Activated CD8-positive, alpha-beta T cell treated with anti-CD3 and anti-CD28 coated beads for 36 hours (primary cell): ENCODE measurements around the gene ANKRD40CL. TPM values are rescaled to one million over a fixed set of nuclear protein-coding genes. Genes with fewer than 3 reads are reported as not detected.

Experiments
- ATAC-seq: fragments of 200-7000 bp; cut with Tn5 transposase; one replicate; pipeline ENCODE4 v1.10.0; 2021; ENCODE audit warnings: mild to moderate bottlenecking, moderate library complexity
- CTCF ChIA-PET: fragments of 350-600 bp; sonication (Branson Sonifier 250); formaldehyde crosslinking; loops from one replicate; lab custom pipeline; 2021; ENCODE audit warnings: antibody characterized with exemption; lab: Charles Lee
- POLR2A ChIA-PET: fragments of 350-600 bp; sonication (Branson Sonifier 250); formaldehyde crosslinking; loops from one replicate; lab custom pipeline; 2021; ENCODE audit warnings: antibody characterized with exemption; lab: Charles Lee
- DNase-seq: peaks from one replicate; pipeline ENCODE4 v3.0.0-alpha.2; 2020
- H3K27ac Mint-ChIP-seq: one replicate; pipeline ENCODE4 v1.8.0; 2021; ENCODE audit warnings: mild to moderate bottlenecking, mixed read lengths
- H3K27me3 Mint-ChIP-seq: one replicate; pipeline ENCODE4 v1.8.0; 2021; ENCODE audit warnings: mixed read lengths
- H3K36me3 Mint-ChIP-seq: one replicate; pipeline ENCODE4 v1.8.0; 2021; ENCODE audit warnings: low read depth, mixed read lengths
- H3K4me1 Mint-ChIP-seq: one replicate; pipeline ENCODE4 v1.8.0; 2021; ENCODE audit warnings: low read depth, mixed read lengths
- H3K4me3 Mint-ChIP-seq: one replicate; pipeline ENCODE4 v1.8.0; 2021; ENCODE audit warnings: mild to moderate bottlenecking, moderate library complexity, mixed read lengths
- H3K9me3 Mint-ChIP-seq: one replicate; pipeline ENCODE4 v1.8.0; 2021; ENCODE audit warnings: mixed read lengths
- intact Hi-C: fragments of 100-400 bp; cut with micrococcal nuclease; formaldehyde crosslinking; loops from one replicate; pipeline ENCODE4 v1.10.0; 2022
- total RNA-seq, 2 experiments: library from RNA; stranded (reverse); gene quantifications; one replicate each; pipeline ENCODE4 v1.2.3, GENCODE V29; 2021
- TF ChIP-seq, protein P1 (sequence below): fragments of 200-600 bp; IDR thresholded peaks from one replicate; pipeline ENCODE4 v1.8.0; 2022; ENCODE audit warnings: antibody characterized with exemption, mild to moderate bottlenecking

Gene ANKRD40CL
- total RNA-seq, 2 experiments from 2014 or later = not detected

- DNase-seq = peak; percentile 87
- Mint-ChIP-seq H3K9me3 (no peaks in the 10 kb centered on the region), H3K4me3 (no peak overlapping the region), H3K27me3 (peaks cover 2% of the 10 kb centered on the region), H3K36me3 (no peaks in the 10 kb centered on the region), H3K27ac (no peak overlapping the region), H3K4me1 (peaks cover 23% of the 10 kb centered on the region)
- ChIA-PET CTCF (interaction anchor here (0.6 to 3.4 kb wide), 62 partner anchors 8 to 386 kb away, joined by 3 to 49 read pairs (median 4); partner anchors contain the start of genes ANKRD40CL, LRRC59, NME1 and SPAG9), POLR2A (interaction anchor here (1.4 kb wide), 1 partner anchor 56 kb away, joined by 3 read pairs; no protein-coding TSS in a partner anchor)
- TF ChIP-seq, protein P1, sequence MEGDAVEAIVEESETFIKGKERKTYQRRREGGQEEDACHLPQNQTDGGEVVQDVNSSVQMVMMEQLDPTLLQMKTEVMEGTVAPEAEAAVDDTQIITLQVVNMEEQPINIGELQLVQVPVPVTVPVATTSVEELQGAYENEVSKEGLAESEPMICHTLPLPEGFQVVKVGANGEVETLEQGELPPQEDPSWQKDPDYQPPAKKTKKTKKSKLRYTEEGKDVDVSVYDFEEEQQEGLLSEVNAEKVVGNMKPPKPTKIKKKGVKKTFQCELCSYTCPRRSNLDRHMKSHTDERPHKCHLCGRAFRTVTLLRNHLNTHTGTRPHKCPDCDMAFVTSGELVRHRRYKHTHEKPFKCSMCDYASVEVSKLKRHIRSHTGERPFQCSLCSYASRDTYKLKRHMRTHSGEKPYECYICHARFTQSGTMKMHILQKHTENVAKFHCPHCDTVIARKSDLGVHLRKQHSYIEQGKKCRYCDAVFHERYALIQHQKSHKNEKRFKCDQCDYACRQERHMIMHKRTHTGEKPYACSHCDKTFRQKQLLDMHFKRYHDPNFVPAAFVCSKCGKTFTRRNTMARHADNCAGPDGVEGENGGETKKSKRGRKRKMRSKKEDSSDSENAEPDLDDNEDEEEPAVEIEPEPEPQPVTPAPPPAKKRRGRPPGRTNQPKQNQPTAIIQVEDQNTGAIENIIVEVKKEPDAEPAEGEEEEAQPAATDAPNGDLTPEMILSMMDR = peak; percentile 95
- intact Hi-C loops = loop anchor here (5.0 to 10.0 kb wide), 2 partner anchors 59 to 172 kb away; no protein-coding TSS in a partner anchor
- ATAC-seq = peak; percentile 96
Measured at GRCh38 chr17:50783193-50783660, 15.9 kb upstream of the ANKRD40CL start.

GRCh38 chr17:50781167-50781566 lies 13.8 kb upstream of the ANKRD40CL start:
- Mint-ChIP-seq H3K27me3 (peaks cover 2% of the 10 kb centered on the region), H3K9me3 (no peaks in the 10 kb centered on the region), H3K27ac (no peak overlapping the region), H3K4me1 (peaks cover 20% of the 10 kb centered on the region), H3K4me3 (peak overlapping the region; percentile 48), H3K36me3 (no peaks in the 10 kb centered on the region)
- ChIA-PET CTCF (interaction anchor here (3.2 to 3.3 kb wide), 2 partner anchors 72 to 175 kb away, joined by 23 to 25 read pairs; no protein-coding TSS in a partner anchor), POLR2A (interaction anchor here (0.6 kb wide), 1 partner anchor 374 kb away, joined by 3 read pairs; no protein-coding TSS in a partner anchor)
- TF ChIP-seq, protein P1 = no peak
- intact Hi-C loops = loop anchor here (5.0 to 10.0 kb wide), 2 partner anchors 61 to 174 kb away; no protein-coding TSS in a partner anchor
- ATAC-seq = no peak
- no peak for DNase-seq

- Mint-ChIP-seq H3K36me3 (no peaks in the 10 kb centered on the region), H3K4me1 (peaks cover 20% of the 10 kb centered on the region), H3K9me3 (no peaks in the 10 kb centered on the region), H3K27ac (no peak overlapping the region), H3K4me3 (no peak overlapping the region), H3K27me3 (peaks cover 2% of the 10 kb centered on the region)
- ChIA-PET POLR2A (interaction anchor here (1.2 kb wide), 1 partner anchor 86 kb away, joined by 4 read pairs; the partner anchor contains the start of gene TOB1), CTCF (interaction anchor here (0.9 to 2.5 kb wide), 6 partner anchors 16 to 216 kb away, joined by 3 to 9 read pairs (median 4); no protein-coding TSS in a partner anchor)
- TF ChIP-seq, protein P1 = no peak
- ATAC-seq (peak; percentile 45), DNase-seq (peak; percentile 54)
- intact Hi-C loops = loop anchor here (5.0 to 10.0 kb wide), 2 partner anchors 62 to 175 kb away; no protein-coding TSS in a partner anchor
Measured at GRCh38 chr17:50779747-50780353, 12.5 kb upstream of the ANKRD40CL start.

DNA sequence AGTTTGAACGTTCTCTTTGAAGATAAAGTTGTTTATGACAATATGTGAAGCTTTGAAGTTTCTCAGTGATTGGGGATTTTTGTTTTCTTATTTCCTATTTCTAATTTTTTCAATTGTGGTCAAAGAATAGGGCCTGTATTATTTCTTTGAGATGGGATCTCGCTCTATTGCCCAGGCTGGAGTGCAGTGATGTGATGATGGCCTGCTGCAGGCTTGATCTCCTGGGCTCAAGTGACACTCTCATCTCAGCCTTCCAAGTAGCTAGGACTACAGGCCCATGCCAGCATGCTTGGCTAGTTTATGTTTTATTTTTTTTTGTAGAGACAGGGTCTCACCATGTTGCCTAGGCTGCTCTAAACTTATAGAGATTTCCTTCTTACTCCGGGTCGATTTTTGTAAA lies 11.7 kb upstream of the ANKRD40CL start:
- ATAC-seq = no peak
- Mint-ChIP-seq H3K4me3 (no peak overlapping the region), H3K36me3 (no peaks in the 10 kb centered on the region), H3K9me3 (no peaks in the 10 kb centered on the region), H3K27me3 (peaks cover 2% of the 10 kb centered on the region), H3K27ac (no peak overlapping the region), H3K4me1 (peaks cover 20% of the 10 kb centered on the region)
- intact Hi-C loops = no loop called here
- TF ChIP-seq, protein P1 = no peak
- DNase-seq = no peak
- CTCF ChIA-PET = interaction anchor here (1.1 to 2.5 kb wide), 3 partner anchors 73 to 217 kb away, joined by 3 to 9 read pairs (median 7); no protein-coding TSS in a partner anchor
- POLR2A ChIA-PET = interaction anchor here (0.6 to 1.0 kb wide), 3 partner anchors 23 to 57 kb away, joined by 3 to 4 read pairs (median 4); no protein-coding TSS in a partner anchor
